ENCODE data around the gene NOX3.

NOX3 gene

DNA sequence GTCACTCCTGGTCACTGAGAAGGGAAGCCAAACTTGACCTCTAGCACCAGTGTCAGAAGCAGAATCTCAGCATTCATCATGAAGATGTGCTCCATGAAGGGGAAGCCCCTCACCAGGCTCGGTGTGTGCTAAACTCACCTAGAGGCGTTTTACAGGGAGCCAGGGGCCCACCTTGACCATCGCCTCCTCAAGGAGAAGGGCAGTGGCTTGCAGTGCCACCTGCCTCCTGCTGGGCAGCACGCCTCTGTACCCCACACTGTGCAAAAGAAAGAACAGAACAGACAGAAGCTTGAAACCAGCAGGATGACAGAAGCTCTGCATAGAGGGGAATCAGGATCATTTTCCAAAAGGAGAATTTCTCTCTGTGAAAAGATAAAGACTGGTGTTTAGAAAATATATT, 39.7 kb downstream of the NOX3 start:
- in situ Hi-C loops (cut with MboI; ENCODE audit: low pct_unique_long_range_greater_than_20kb, low sequenced_read_pairs, unreplicated experiment): no loop called here
- no peak for DNase-seq (ENCODE audit: low spot score)
- TF ChIP-seq, protein P1, sequence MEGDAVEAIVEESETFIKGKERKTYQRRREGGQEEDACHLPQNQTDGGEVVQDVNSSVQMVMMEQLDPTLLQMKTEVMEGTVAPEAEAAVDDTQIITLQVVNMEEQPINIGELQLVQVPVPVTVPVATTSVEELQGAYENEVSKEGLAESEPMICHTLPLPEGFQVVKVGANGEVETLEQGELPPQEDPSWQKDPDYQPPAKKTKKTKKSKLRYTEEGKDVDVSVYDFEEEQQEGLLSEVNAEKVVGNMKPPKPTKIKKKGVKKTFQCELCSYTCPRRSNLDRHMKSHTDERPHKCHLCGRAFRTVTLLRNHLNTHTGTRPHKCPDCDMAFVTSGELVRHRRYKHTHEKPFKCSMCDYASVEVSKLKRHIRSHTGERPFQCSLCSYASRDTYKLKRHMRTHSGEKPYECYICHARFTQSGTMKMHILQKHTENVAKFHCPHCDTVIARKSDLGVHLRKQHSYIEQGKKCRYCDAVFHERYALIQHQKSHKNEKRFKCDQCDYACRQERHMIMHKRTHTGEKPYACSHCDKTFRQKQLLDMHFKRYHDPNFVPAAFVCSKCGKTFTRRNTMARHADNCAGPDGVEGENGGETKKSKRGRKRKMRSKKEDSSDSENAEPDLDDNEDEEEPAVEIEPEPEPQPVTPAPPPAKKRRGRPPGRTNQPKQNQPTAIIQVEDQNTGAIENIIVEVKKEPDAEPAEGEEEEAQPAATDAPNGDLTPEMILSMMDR (IDR thresholded peaks at IDR 0.05; ENCODE audit: extremely low read depth, insufficient read depth, missing control alignments): no peak

GRCh38 chr6:155414049-155414448, 41.6 kb downstream of the NOX3 start:
- in situ Hi-C loops (cut with MboI; ENCODE audit: low pct_unique_long_range_greater_than_20kb, low sequenced_read_pairs, unreplicated experiment): no loop called here
- TF ChIP-seq, protein P1 (IDR thresholded peaks at IDR 0.05; ENCODE audit: extremely low read depth, insufficient read depth, missing control alignments): no peak
- DNase-seq (ENCODE audit: low spot score): no peak

DNA sequence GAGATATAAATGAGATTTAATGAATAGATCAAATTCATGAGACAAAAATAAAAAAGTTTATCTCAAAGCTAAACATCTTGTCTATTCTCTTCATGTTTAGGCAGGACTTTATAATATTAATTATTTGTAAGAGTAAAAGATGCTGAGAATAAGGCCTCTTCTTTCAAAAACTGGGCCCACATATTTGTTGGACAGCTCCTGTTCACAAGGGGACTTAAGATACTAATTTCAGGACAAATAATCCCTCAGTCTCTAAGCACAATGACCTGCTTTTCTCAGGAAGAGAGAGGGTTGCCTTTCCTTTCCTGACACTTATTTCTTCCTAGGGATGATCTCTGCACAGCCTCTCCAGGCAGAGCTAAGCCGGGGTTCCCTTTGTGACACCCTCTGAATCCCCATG, 43.3 kb downstream of the NOX3 start:
- TF ChIP-seq, protein P1 (IDR thresholded peaks at IDR 0.05; ENCODE audit: extremely low read depth, insufficient read depth, missing control alignments): no peak
- DNase-seq (ENCODE audit: low spot score): no peak
- in situ Hi-C loops (cut with MboI; ENCODE audit: low pct_unique_long_range_greater_than_20kb, low sequenced_read_pairs, unreplicated experiment): no loop called here

GRCh38 chr6:155411154-155412052, 44.2 kb downstream of the NOX3 start:
- DNase-seq (ENCODE audit: low spot score): no peak
- TF ChIP-seq, protein P1 (IDR thresholded peaks at IDR 0.05; ENCODE audit: extremely low read depth, insufficient read depth, missing control alignments): no peak
- in situ Hi-C loops (cut with MboI; ENCODE audit: low pct_unique_long_range_greater_than_20kb, low sequenced_read_pairs, unreplicated experiment): no loop called here

DNA sequence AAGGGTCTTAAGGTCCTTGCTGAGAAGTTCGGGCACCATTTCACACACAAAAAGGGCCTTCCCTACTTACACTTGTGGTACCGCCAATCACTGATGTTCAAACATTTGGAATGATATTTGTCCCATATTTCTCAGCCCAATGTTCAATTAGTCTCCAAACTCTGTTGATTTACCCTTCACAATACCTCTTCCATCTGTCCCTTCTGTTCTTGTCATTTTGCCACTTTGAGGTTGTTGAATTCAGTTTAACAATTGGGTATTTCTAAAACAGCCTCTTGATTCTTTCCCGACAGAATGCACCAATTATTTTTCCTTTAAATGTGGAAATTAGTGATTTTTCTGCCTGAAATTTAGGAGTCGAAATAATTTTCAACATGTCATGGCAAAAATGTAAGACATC, 46.2 kb downstream of the NOX3 start:
- no peak for DNase-seq (ENCODE audit: low spot score)
- TF ChIP-seq, protein P1 (IDR thresholded peaks at IDR 0.05; ENCODE audit: extremely low read depth, insufficient read depth, missing control alignments): no peak
- in situ Hi-C loops (cut with MboI; ENCODE audit: low pct_unique_long_range_greater_than_20kb, low sequenced_read_pairs, unreplicated experiment): no loop called here

GRCh38 chr6:155408981-155409380, 46.7 kb downstream of the NOX3 start:
- in situ Hi-C loops (cut with MboI; ENCODE audit: low pct_unique_long_range_greater_than_20kb, low sequenced_read_pairs, unreplicated experiment): no loop called here
- TF ChIP-seq, protein P1 (IDR thresholded peaks at IDR 0.05; ENCODE audit: extremely low read depth, insufficient read depth, missing control alignments): no peak
- no peak for DNase-seq (ENCODE audit: low spot score)
